Gastrocnemius medialis (tissue), 4 donors: ENCODE results near the gene IDH3A.

ENCODE experiments used
- CTCF ChIP-seq, 5 experiments: fragments of 450-650 bp in 3 of 5; fragments of 200-600 bp in 2 of 5; sonication (generic) in 2 of 5; IDR thresholded peaks in 4 of 5; conservative IDR thresholded peaks in 1 of 5; 1 replicate in 4 of 5; 2 replicates in 1 of 5; pipeline ENCODE4 v1.5.1; 2016 to 2019; ENCODE audit warnings: antibody characterized with exemption in 5 of 5, mild to moderate bottlenecking in 3 of 5, moderate library complexity in 3 of 5
- POLR2A ChIP-seq, 2 donors: fragments of 450-650 bp; IDR thresholded peaks; one replicate each; pipeline ENCODE4 v1.6.1; 2017; ENCODE audit warnings: antibody characterized with exemption in 2 of 2, mild to moderate bottlenecking in 2 of 2, moderate library complexity in 2 of 2

GRCh38 chr15:78129077-78129750 lies 19.9 kb upstream of the IDH3A start:
- TF ChIP-seq CTCF (IDR thresholded peaks at IDR 0.05 in 4 of 5, conservative IDR thresholded peaks at IDR 0.05 in 1 of 5) (no peak), POLR2A (IDR thresholded peaks at IDR 0.05) (no peak)
